ENCODE measurements around the gene AKT2.

The AKT2 gene

GRCh38 chr19:40216013-40216776, 69.0 kb downstream of the AKT2 start:
- DNase-seq: peak; percentile 32

DNA sequence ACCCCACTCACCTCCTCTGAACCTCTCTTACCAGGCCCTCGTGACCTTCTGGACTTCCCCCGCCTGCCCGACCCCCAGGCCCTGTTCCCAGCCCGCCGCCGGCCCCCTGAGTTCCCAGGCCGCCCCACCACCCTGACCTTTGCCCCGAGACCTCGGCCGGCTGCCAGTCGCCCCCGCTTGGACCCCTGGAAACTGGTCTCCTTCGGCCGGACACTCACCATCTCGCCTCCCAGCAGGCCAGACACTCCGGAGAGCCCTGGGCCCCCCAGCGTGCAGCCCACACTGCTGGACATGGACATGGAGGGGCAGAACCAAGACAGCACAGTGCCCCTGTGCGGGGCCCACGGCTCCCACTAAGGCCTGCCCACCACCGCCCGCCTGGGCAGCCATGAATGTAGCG, 70.2 kb downstream of the AKT2 start:
- DNase-seq: no peak

DNA sequence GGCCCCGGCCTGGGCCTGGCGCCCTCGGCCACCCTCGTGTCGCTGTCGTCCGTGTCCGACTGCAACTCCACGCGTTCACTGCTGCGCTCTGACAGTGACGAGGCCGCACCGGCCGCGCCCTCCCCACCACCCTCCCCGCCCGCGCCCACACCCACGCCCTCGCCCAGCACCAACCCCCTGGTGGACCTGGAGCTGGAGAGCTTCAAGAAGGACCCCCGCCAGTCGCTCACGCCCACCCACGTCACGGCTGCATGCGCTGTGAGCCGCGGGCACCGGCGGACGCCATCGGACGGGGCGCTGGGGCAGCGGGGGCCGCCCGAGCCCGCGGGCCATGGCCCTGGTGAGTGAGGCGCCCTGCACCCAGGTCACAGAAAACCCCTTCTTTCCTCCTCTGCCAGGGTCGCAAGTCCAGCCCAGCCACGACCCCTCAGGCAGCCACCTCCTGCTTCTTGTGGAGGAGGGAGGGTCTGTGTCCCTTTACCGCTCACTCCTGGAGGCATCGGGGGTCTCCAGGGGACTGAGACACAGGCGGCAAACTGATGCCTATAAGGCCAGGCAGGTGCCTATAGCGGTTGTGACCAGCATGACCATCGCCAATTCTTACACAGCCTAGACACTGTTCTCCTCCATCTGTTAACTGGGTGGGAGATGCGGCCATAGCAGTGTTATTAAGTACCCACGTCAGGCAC, 71.1 kb downstream of the AKT2 start:
- no peak for DNase-seq

DNA sequence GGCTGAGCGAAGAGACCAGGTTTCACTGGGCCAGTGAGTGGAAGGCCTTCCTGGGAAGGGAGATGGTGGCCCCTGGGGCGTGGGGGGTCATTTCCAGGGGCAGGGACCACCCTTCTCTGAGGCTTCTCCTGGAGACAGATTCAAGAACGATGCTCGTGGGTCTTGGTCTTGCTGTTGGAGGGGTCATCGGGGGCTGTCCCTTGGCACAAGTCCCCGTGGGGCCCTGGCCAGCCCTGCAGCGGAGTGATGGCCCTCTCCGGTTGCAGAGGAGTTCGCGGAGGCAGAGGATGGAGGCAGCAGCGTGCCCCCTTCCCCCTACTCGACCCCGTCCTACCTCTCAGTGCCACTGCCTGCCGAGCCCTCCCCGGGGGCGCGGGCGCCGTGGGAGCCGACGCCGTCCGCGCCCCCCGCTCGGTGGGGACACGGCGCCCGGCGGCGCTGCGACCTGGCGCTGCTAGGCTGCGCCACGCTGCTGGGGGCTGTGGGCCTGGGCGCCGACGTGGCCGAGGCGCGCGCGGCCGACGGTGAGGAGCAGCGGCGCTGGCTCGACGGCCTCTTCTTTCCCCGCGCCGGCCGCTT, 71.8 kb downstream of the AKT2 start:
- no peak for DNase-seq

DNA sequence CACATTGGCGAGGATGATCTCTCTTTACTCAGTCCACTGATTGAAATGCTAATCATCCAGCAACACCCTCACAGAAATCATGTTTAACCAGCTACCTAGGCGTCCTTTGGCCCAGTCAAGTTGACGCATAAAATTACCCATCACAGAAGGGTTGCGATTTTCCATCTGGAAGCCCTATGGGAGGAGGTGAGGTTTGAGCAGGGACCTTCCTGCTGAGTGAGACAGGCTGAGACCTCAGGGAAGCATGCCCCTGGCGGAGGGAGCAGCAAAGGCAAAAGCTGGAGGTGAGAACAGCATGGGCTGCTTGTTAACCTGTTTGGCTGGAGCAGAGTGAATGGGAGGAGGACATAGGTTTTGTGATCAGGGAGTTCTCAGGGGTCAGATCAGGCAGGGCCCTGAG, 74.3 kb downstream of the AKT2 start:
- no peak for DNase-seq

DNA sequence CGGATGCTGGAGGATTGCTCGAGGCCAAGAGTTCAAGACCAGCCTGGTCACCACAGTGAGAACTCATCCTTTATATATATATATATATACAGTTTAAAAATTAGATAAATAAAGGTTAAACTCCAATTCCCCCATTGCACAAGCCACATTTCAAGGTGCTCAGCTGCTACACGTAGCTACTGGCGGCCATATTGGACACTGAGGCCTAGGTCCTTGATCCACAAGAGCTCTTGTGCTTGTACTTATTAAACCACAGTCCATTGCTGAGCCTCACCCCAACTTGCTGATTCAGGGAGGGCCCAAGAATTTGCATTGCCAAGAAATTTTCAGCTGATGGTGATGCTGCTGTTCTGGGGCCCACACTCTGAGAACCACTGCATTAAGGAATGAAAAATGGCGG, 76.5 kb downstream of the AKT2 start:
- no peak for DNase-seq

GRCh38 chr19:40205760-40206159, 79.4 kb downstream of the AKT2 start:
- DNase-seq: no peak

GRCh38 chr19:40204381-40204780, 80.8 kb downstream of the AKT2 start:
- DNase-seq: no peak

DNA sequence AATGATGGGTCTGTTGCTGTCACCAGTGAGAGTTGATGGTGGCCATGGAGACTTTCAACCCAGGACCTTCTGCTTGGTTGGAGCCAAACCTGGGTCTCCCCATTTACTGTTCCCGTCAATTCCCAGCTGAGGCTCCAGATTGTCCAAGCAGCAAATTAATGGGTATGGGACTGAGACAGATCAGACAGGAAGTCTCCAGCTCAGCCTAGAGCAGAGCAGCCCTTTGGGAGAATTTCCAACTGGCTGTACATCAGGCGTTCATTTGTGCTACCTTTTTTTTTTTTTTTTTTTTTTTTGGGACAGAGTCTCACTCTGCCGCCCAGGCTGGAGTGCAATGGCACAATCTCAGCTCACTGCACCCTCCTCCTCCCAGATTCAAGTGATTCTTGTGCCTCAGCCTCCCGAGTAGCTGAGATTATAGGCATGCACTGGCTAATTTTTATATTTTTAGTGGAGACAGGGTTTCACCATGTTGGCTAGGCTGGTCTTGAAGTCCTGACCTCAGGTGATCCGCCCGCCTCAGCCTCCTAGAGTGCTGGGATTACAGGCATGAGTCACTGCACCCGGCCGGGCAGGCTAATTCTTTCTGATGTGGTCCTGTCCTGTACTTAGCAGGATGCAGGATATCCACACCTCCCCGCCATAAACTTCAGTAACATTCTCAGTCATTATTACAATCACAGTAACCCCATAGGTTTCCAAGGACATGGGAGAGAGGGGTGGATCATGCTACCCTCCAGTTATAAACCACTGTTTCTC, 84.6 kb downstream of the AKT2 start:
- no peak for DNase-seq

- DNase-seq: no peak
Observed at GRCh38 chr19:40198272-40198990, 86.7 kb downstream of the AKT2 start.

DNA sequence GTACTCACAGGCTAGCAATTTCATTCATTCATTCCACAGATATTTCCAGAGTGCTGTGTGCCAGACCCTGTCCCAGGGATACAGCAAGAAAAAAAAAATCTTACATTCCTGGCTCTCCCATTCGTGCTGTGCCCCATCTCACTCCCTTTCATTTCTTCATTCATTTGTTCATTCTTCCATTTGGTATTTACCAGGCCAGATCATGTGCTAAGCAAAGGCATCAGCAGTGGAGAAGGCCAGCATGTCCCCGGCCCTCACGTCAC, 91.6 kb downstream of the AKT2 start:
- DNase-seq: no peak

DNA sequence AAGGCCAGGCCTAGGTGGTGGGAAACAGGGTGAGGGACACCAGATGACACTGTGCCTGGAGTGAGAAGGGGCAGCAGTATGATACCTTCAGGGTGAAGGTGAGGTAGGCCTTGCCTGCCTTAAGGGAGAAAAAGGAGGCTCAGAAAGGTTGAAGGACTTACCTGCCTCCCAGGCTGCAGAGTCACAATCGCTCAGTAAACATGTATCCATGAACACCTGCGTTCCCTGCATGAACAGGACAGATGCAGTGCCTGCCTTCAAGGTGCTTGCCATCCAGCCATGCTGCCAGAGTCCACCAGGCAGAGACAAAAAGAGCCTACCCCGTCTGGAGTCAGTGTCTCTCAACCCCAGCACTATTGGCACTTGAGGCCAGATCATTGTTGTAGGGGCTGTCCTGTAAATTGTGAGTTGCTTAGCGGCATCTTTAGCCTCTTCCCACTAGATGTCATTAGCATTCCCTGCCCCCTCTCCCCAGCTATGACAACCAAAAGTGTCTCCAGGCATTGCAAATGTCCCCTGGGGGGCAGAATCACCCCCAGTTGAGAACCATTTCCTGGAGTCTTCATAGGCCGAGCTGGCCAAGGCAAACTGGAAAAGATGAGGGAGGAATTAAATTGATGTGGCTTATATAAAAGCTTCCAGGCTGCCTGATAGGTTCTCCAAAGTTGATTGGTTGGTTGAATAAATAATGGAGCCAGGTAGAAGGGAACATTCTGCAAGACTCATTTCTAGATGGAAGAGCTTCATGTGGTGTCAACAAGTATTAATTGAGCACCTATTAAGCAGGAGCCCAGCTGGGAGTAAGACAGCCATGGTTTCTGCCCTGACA, 92.2 kb downstream of the AKT2 start:
- no peak for DNase-seq

GRCh38 chr19:40191836-40192646, 93.1 kb downstream of the AKT2 start:
- peak; percentile 12 for DNase-seq

DNA sequence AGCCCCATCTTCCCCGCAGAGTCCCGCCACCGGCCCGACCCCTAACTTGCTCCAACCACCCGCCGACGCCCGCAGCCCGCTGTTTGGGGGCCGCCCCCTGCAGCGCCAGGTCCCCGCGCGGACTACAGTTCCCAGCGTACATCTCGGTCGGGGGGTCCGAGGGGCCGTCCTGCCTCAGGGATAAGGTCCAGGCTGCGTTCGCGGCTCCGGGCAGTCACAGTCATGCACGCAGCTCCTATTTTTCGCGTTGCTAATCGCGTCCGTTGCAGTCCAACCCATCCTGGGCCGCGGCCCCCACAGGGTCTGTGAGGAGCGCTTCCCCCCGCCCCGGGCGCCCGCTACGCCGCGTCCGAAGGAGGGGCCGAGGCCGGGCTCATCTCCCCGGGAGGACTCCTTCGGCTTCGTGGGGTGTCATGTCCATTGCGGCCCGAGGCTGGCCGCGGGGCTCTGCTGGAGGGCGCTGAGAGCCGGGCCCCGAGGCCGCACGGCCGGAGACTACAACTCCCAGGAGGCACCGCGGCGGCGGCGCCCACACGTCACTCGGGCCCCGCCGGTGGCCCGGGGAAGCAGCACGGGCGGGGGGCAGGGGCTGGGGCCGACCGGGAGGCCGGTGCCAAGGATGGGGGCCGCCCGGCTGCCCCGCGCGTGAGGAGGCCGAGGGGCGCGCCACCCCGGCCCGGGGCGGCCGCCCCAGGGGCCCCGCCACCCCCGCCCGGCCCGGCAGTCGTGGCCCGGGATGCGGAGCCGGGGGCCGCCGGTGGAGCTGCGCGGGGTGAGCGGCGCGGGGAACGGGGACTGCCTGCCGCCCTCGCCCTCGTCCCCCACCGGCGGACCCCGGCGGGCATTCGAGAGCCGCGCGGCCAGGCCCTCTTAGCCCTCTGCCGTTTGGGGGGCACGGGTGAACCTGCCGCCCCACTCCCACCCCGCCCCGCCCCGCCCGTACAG, 94.0 kb downstream of the AKT2 start, which contains the start of gene MAP3K10:
MAP3K10 (plus strand) TSS at position 536 of the 945 bp plus-strand sequence. CDS start 606 bp downstream, outside the sequence.
- DNase-seq: no peak

DNA sequence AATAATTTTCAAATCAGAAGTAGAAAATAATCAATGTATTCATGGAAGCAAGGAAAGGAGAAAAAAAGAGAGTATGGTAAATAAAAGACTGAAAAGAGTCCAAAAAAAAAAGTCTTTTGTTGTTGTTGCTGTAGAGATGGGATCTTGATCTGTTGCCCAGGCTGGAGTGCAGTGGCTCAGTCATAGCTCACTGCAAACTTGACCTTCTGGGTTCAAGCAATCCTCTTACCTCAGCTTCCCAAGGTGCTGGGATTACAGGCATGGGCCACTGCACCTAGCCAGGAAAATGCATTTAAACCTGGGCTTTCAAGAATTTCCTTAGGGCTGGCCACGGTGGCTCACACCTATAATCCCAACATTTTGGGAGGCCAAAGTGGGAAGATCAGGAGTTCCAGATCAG, 100.9 kb downstream of the AKT2 start:
- no peak for DNase-seq

Measured in DMS79 (cell line).